ENCODE results near the gene IRF2BPL. TPM values are rescaled to one million over a fixed set of nuclear protein-coding genes. Genes with fewer than 3 reads are reported as not detected.

IRF2BPL gene
- total and polyA plus RNA-seq, 2 experiments from 2014 or later: 4.8 to 51.0 TPM

DNA sequence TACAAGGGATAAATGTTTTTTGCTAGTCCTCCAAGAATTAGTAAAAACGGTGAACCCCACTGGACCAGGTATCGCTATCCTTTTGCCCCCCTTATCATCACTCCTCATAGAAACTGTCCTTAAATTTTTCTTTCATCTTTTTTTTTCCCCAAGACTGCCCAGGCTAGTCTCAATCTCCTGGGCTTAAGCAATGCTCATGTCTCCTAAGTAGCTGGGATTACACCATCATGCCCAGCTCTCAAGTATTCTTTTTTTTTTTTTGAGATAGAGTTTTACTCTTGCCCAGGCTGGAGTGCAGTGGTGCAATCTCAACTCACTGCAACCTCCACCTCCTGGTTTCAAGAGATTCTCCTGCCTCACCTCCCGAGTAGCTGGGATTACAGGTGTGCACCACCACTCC, 9.7 kb downstream of the IRF2BPL start:
- H4K20me1 ChIP-seq (ENCODE audit: insufficient read depth): no peaks in the 10 kb centered on the region
- no peaks in the 10 kb centered on the region for H3K9me2 ChIP-seq (ENCODE audit: insufficient read depth)
- peaks cover 11% of the 10 kb centered on the region for H3K79me2 ChIP-seq (ENCODE audit: insufficient read depth)
- H3K36me3 ChIP-seq (ENCODE audit: low read depth): no peaks in the 10 kb centered on the region
- peaks cover 18% of the 10 kb centered on the region for H3F3A ChIP-seq (ENCODE audit: insufficient read depth)
- peaks cover 15% of the 10 kb centered on the region for H3K4me1 ChIP-seq (ENCODE audit: insufficient read depth)
- DNase-seq: peak; percentile 33
- no peak for TF ChIP-seq EZH2phosphoT487 (IDR thresholded peaks at IDR 0.05; ENCODE audit: insufficient read depth, low read depth)
- no peak for TF ChIP-seq EZH2 (IDR thresholded peaks at IDR 0.05; ENCODE audit: insufficient read depth, poor library complexity, severe bottlenecking)
- no peak overlapping the region for H3K4me3 ChIP-seq
- H3K27me3 ChIP-seq (replicated peaks; ENCODE audit: insufficient read depth): no peaks in the 10 kb centered on the region
- no peak overlapping the region for H3K27ac ChIP-seq
- H3K4me2 ChIP-seq (ENCODE audit: unreplicated experiment): no peak overlapping the region
- H3K9me3 ChIP-seq (ENCODE audit: low read depth): no peaks in the 10 kb centered on the region
- H2AFZ ChIP-seq: no peak overlapping the region
- WGBS, 2 experiments (ENCODE audit: low coverage in 1 of 2, low lambda C conversion rate in 2 of 2, missing lambda C conversion rate in 2 of 2): 80 to 82% methylated on average over 3 of the region's 3 CpGs
- H3K9ac ChIP-seq: no peak overlapping the region
- in situ Hi-C loops (cut with MboI): no loop called here

DNA sequence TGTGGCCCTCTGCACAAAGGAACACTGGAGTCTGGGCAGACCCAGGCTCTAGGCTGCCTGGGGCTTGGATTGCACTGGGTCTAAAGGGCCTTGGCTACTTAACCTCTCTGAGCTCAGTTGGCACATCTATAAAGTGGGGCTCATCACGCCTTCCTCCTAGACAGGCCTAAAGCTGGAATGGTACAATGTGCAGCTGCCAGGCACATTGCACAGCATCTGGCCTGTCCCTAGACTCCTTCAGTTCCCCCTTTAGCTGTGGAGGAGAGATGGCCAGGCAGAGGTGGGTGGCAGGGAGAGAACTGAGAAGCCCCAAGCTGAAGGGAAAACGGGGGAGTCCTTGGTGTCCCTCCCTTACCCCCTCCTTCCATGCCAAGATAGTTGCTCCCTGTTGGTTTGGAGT, 10.8 kb downstream of the IRF2BPL start:
- Histone ChIP-seq H3K79me2 (ENCODE audit: insufficient read depth) (no peaks in the 10 kb centered on the region), H3K27me3 (replicated peaks; ENCODE audit: insufficient read depth) (no peaks in the 10 kb centered on the region), H3K9ac (no peak overlapping the region), H3K9me3 (ENCODE audit: low read depth) (no peaks in the 10 kb centered on the region), H3K27ac (no peak overlapping the region), H3K4me1 (ENCODE audit: insufficient read depth) (peaks cover 3% of the 10 kb centered on the region; the same call in 1 of the 2 replicates), H3F3A (ENCODE audit: insufficient read depth) (peaks cover 7% of the 10 kb centered on the region), H4K20me1 (ENCODE audit: insufficient read depth) (no peaks in the 10 kb centered on the region), H3K4me2 (ENCODE audit: unreplicated experiment) (no peak overlapping the region), H2AFZ (no peak overlapping the region), H3K9me2 (ENCODE audit: insufficient read depth) (no peaks in the 10 kb centered on the region), H3K36me3 (ENCODE audit: low read depth) (no peaks in the 10 kb centered on the region), H3K4me3 (no peak overlapping the region)
- no peak for TF ChIP-seq EZH2 (IDR thresholded peaks at IDR 0.05; ENCODE audit: insufficient read depth, poor library complexity, severe bottlenecking)
- TF ChIP-seq EZH2phosphoT487 (IDR thresholded peaks at IDR 0.05; ENCODE audit: insufficient read depth, low read depth): no peak
- 58 to 59% methylated on average over 2 of the region's 2 CpGs for WGBS, 2 experiments (ENCODE audit: low coverage in 1 of 2, low lambda C conversion rate in 2 of 2, missing lambda C conversion rate in 2 of 2)
- DNase-seq: no peak
- in situ Hi-C loops (cut with MboI): no loop called here

DNA sequence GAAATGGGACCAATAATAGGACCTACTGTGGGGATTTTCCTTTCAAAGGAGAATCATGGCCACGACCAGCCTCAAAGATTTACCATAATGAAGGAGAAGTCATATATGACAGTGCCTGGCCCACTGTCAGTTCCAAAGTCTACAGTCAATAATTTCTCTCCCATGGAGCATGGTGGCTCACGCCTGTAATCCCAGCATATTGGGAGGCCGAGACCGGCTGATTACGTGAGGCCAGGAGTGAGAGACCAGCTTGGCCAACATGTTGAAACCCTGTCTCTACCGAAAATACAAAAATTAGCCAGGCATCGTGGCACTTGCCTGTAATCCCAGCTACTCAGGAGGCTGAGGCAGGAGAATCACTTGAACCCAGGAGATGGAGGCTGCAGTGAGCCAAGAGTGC, 13.8 kb downstream of the IRF2BPL start:
- Histone ChIP-seq H3K27me3 (replicated peaks; ENCODE audit: insufficient read depth) (no peaks in the 10 kb centered on the region), H3K4me1 (ENCODE audit: insufficient read depth) (no peaks in the 10 kb centered on the region), H3K36me3 (ENCODE audit: low read depth) (no peaks in the 10 kb centered on the region), H3K4me2 (ENCODE audit: unreplicated experiment) (no peak overlapping the region), H3K27ac (no peak overlapping the region), H3K4me3 (no peak overlapping the region), H3K9me3 (ENCODE audit: low read depth) (no peaks in the 10 kb centered on the region), H3F3A (ENCODE audit: insufficient read depth) (no peaks in the 10 kb centered on the region), H2AFZ (no peak overlapping the region), H3K79me2 (ENCODE audit: insufficient read depth) (no peaks in the 10 kb centered on the region), H3K9me2 (ENCODE audit: insufficient read depth) (no peaks in the 10 kb centered on the region), H3K9ac (no peak overlapping the region), H4K20me1 (ENCODE audit: insufficient read depth) (no peaks in the 10 kb centered on the region)
- TF ChIP-seq EZH2 (IDR thresholded peaks at IDR 0.05; ENCODE audit: insufficient read depth, poor library complexity, severe bottlenecking) (no peak), EZH2phosphoT487 (IDR thresholded peaks at IDR 0.05; ENCODE audit: insufficient read depth, low read depth) (no peak)
- 90 to 92% methylated on average over 7 of the region's 7 CpGs for WGBS, 2 experiments (ENCODE audit: low coverage in 1 of 2, low lambda C conversion rate in 2 of 2, missing lambda C conversion rate in 2 of 2)
- in situ Hi-C loops (cut with MboI): no loop called here
- DNase-seq: no peak

DNA sequence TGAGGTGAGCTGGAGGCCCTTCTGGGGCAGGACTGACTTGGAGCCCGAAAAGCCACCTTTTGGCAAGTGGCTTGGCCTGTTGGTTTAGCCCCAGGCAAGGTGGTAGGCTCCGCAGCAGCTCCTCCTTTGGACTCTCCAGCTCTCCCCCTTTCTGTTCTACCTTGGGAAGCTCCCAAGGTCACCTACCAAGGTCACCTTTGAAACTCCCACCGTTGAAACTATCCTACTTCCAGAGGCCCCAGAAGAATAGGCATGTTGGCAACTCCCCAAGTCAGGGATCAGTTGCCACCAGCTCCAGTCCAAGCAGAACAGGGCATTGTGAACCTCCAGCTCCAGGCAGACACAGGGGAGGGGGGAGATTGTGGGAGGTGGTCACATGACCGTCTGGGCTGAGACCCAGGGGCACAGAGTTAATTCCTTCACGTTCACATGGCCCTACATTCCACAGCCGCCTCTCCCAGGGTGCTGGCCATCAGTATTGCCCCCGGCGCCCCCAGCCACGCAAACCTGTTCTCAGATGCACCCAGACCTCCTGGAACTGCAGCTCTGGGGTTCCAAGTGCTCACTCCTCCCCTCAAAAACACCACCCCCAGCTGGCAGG, 14.4 kb downstream of the IRF2BPL start:
- no peaks in the 10 kb centered on the region for H4K20me1 ChIP-seq (ENCODE audit: insufficient read depth)
- no peaks in the 10 kb centered on the region for H3K27me3 ChIP-seq (replicated peaks; ENCODE audit: insufficient read depth)
- H3K9me3 ChIP-seq (ENCODE audit: low read depth): no peaks in the 10 kb centered on the region
- no peaks in the 10 kb centered on the region for H3K79me2 ChIP-seq (ENCODE audit: insufficient read depth)
- no peak overlapping the region for H3K4me3 ChIP-seq
- no peak for TF ChIP-seq EZH2 (IDR thresholded peaks at IDR 0.05; ENCODE audit: insufficient read depth, poor library complexity, severe bottlenecking)
- TF ChIP-seq EZH2phosphoT487 (IDR thresholded peaks at IDR 0.05; ENCODE audit: insufficient read depth, low read depth): no peak
- no peaks in the 10 kb centered on the region for H3F3A ChIP-seq (ENCODE audit: insufficient read depth)
- no peak overlapping the region for H2AFZ ChIP-seq
- H3K27ac ChIP-seq: no peak overlapping the region
- no peaks in the 10 kb centered on the region for H3K36me3 ChIP-seq (ENCODE audit: low read depth)
- no peak overlapping the region for H3K4me2 ChIP-seq (ENCODE audit: unreplicated experiment)
- no peak for DNase-seq
- H3K9me2 ChIP-seq (ENCODE audit: insufficient read depth): no peaks in the 10 kb centered on the region
- WGBS, 2 experiments (ENCODE audit: low coverage in 1 of 2, low lambda C conversion rate in 2 of 2, missing lambda C conversion rate in 2 of 2): 45 to 46% methylated on average over 9 of the region's 9 CpGs
- H3K4me1 ChIP-seq (ENCODE audit: insufficient read depth): no peaks in the 10 kb centered on the region
- H3K9ac ChIP-seq: no peak overlapping the region
- in situ Hi-C loops (cut with MboI): no loop called here

Data from GM23248 (cell line).